Activated naive CD8-positive, alpha-beta T cell treated with anti-CD3 and anti-CD28 coated beads, Interleukin-2, amount 10 ng/mL, durations not matched to agents 7 days and 5 days (primary cell): Measurements from ENCODE around the gene PLIN5. TPM values are rescaled to one million over a fixed set of nuclear protein-coding genes. Genes with fewer than 3 reads are reported as not detected.

Experiments used
- ATAC-seq: fragments of 150-1000 bp; cut with Tn5 transposase; one replicate; pipeline ENCODE4 v1.10.0; 2021; ENCODE audit warnings: low read depth, moderate library complexity
- POLR2A ChIA-PET: fragments of 350-600 bp; sonication (Branson Sonifier 250); formaldehyde crosslinking; loops from one replicate; lab custom pipeline; 2021; ENCODE audit warnings: antibody characterized with exemption; lab: Charles Lee
- DNase-seq: peaks from one replicate; pipeline ENCODE4 v3.0.0; 2021
- H3K27ac Mint-ChIP-seq: one replicate; pipeline ENCODE4 v1.8.0; 2022; ENCODE audit warnings: mild to moderate bottlenecking, mixed read lengths
- H3K27me3 Mint-ChIP-seq: one replicate; pipeline ENCODE4 v1.8.0; 2022; ENCODE audit warnings: mild to moderate bottlenecking, moderate library complexity, mixed read lengths
- H3K36me3 Mint-ChIP-seq: one replicate; pipeline ENCODE4 v1.8.0; 2021; ENCODE audit warnings: mild to moderate bottlenecking, mixed read lengths
- H3K4me1 Mint-ChIP-seq: one replicate; pipeline ENCODE4 v1.8.0; 2021; ENCODE audit warnings: mixed read lengths
- H3K4me3 Mint-ChIP-seq: one replicate; pipeline ENCODE4 v1.8.0; 2022; ENCODE audit warnings: mild to moderate bottlenecking, moderate library complexity, mixed read lengths
- H3K9me3 Mint-ChIP-seq: one replicate; pipeline ENCODE4 v1.8.0; 2021; ENCODE audit warnings: mixed read lengths
- total RNA-seq, 2 experiments: library from RNA; stranded (reverse); gene quantifications; one replicate each; pipeline ENCODE4 v1.2.3, GENCODE V29; 2021

The PLIN5 gene, protein sequence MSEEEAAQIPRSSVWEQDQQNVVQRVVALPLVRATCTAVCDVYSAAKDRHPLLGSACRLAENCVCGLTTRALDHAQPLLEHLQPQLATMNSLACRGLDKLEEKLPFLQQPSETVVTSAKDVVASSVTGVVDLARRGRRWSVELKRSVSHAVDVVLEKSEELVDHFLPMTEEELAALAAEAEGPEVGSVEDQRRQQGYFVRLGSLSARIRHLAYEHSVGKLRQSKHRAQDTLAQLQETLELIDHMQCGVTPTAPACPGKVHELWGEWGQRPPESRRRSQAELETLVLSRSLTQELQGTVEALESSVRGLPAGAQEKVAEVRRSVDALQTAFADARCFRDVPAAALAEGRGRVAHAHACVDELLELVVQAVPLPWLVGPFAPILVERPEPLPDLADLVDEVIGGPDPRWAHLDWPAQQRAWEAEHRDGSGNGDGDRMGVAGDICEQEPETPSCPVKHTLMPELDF
- total RNA-seq: 1 to 10 TPM in 1 of 2 experiments, under 1 TPM in 1; 0.37 to 1.1 TPM

- peaks cover 5% of the 10 kb centered on the region for H3K4me1 Mint-ChIP-seq
- ATAC-seq (peak; percentile 46), DNase-seq (peak; percentile 47)
- H3K27me3 Mint-ChIP-seq: peaks cover 17% of the 10 kb centered on the region
- H3K4me3 Mint-ChIP-seq: no peak within 1 kb of the TSS
- POLR2A ChIA-PET: interaction anchor here (1.3 kb wide), 1 partner anchor 63 kb away, joined by 6 read pairs; the partner anchor contains the start of gene HDGFL2
- no peak within 1 kb of the TSS for H3K27ac Mint-ChIP-seq
- no peaks in the 10 kb centered on the region for H3K36me3 Mint-ChIP-seq
- no peaks in the 10 kb centered on the region for H3K9me3 Mint-ChIP-seq
Measured at GRCh38 chr19:4534836-4535658, at the start of gene PLIN5. Gene PLIN5 (minus strand): TSS chr19:4535224. CDS start chr19:4534074, 1,150 bp downstream.

GRCh38 chr19:4583961-4584669, 49.1 kb upstream of the PLIN5 start:
- no peaks in the 10 kb centered on the region for H3K9me3 Mint-ChIP-seq
- ATAC-seq (no peak), DNase-seq (peak; percentile 63)
- H3K27me3 Mint-ChIP-seq: peaks cover 48% of the 10 kb centered on the region
- no peak overlapping the region for H3K27ac Mint-ChIP-seq
- H3K36me3 Mint-ChIP-seq: no peaks in the 10 kb centered on the region
- H3K4me1 Mint-ChIP-seq: peaks cover 6% of the 10 kb centered on the region
- H3K4me3 Mint-ChIP-seq: no peak overlapping the region
- POLR2A ChIA-PET: no interaction called here

DNA sequence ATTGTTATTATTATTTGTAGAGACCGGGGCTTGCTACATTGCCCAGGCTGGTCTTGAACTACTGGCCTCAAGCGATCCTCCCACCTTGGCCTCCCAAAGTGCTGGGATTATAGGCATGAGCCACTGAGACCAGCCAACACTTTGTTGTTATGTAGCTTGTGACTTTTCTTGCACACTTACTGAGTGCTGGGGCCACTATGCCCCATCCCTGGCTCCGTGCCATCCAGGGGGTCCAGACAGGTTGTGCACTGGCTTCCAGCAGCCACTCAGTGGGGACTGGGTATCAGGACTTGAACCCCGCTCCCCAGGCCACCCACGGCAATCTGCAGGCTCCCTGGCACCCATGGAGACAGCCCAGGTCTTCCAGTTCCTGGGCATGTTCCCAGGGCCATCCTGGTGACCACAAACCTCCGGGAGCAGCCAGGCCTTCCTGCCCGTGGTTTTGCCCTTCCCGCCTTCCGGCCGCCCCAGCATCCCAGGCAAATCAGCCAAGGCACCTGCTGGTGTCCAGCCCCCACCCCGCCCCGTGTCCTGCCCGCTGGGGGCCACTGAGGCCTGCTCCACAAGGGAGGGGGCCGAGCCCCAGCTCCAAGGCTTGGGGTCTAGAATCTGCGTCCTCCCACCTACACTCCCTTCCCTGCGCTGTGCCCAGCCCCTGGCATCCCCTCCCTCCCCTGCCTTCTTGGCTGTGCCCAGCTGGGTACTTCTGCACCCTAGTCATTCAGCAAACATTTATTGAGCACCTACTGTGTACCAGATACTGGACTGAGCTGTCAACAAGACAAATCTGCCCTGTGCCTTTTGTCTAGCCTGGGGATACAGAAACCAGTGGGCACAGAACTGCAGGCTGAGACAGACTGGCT, 48.2 kb upstream of the PLIN5 start:
- no peaks in the 10 kb centered on the region for H3K9me3 Mint-ChIP-seq
- POLR2A ChIA-PET: no interaction called here
- H3K27me3 Mint-ChIP-seq: peaks cover 56% of the 10 kb centered on the region
- H3K4me1 Mint-ChIP-seq: peaks cover 6% of the 10 kb centered on the region
- no peak overlapping the region for H3K27ac Mint-ChIP-seq
- ATAC-seq: no peak
- H3K4me3 Mint-ChIP-seq: no peak overlapping the region
- no peaks in the 10 kb centered on the region for H3K36me3 Mint-ChIP-seq
- DNase-seq: no peak

- peaks cover 56% of the 10 kb centered on the region for H3K27me3 Mint-ChIP-seq
- no peaks in the 10 kb centered on the region for H3K36me3 Mint-ChIP-seq
- peaks cover 6% of the 10 kb centered on the region for H3K4me1 Mint-ChIP-seq
- no peaks in the 10 kb centered on the region for H3K9me3 Mint-ChIP-seq
- H3K4me3 Mint-ChIP-seq: peak overlapping the region; percentile 51
- POLR2A ChIA-PET: no interaction called here
- ATAC-seq (no peak), DNase-seq (no peak)
- H3K27ac Mint-ChIP-seq: no peak overlapping the region
Measured at GRCh38 chr19:4581666-4582553, 46.9 kb upstream of the PLIN5 start.

GRCh38 chr19:4580961-4581665, 46.1 kb upstream of the PLIN5 start:
- H3K36me3 Mint-ChIP-seq: no peaks in the 10 kb centered on the region
- no peak for DNase-seq
- peaks cover 57% of the 10 kb centered on the region for H3K27me3 Mint-ChIP-seq
- ATAC-seq: no peak
- no peaks in the 10 kb centered on the region for H3K9me3 Mint-ChIP-seq
- H3K4me3 Mint-ChIP-seq: no peak overlapping the region
- H3K27ac Mint-ChIP-seq: no peak overlapping the region
- POLR2A ChIA-PET: no interaction called here
- H3K4me1 Mint-ChIP-seq: peaks cover 6% of the 10 kb centered on the region

GRCh38 chr19:4580021-4580901, 45.2 kb upstream of the PLIN5 start:
- Mint-ChIP-seq H3K4me3 (no peak overlapping the region), H3K36me3 (no peaks in the 10 kb centered on the region), H3K27me3 (peaks cover 57% of the 10 kb centered on the region), H3K9me3 (no peaks in the 10 kb centered on the region), H3K27ac (no peak overlapping the region), H3K4me1 (peaks cover 8% of the 10 kb centered on the region)
- ATAC-seq (no peak), DNase-seq (no peak)
- POLR2A ChIA-PET: no interaction called here

GRCh38 chr19:4579389-4579788, 44.4 kb upstream of the PLIN5 start:
- POLR2A ChIA-PET: interaction anchor here (0.6 kb wide), 1 partner anchor 152 kb away, joined by 4 read pairs; no protein-coding TSS in a partner anchor
- peaks cover 8% of the 10 kb centered on the region for H3K4me1 Mint-ChIP-seq
- no peak for ATAC-seq
- DNase-seq: no peak
- H3K27ac Mint-ChIP-seq: no peak overlapping the region
- H3K36me3 Mint-ChIP-seq: no peaks in the 10 kb centered on the region
- H3K4me3 Mint-ChIP-seq: no peak overlapping the region
- no peaks in the 10 kb centered on the region for H3K9me3 Mint-ChIP-seq
- peaks cover 61% of the 10 kb centered on the region for H3K27me3 Mint-ChIP-seq

- H3K36me3 Mint-ChIP-seq: no peaks in the 10 kb centered on the region
- H3K4me1 Mint-ChIP-seq: peaks cover 8% of the 10 kb centered on the region
- POLR2A ChIA-PET: interaction anchor here (0.6 kb wide), 1 partner anchor 152 kb away, joined by 4 read pairs; no protein-coding TSS in a partner anchor
- ATAC-seq (no peak), DNase-seq (no peak)
- no peaks in the 10 kb centered on the region for H3K9me3 Mint-ChIP-seq
- peaks cover 64% of the 10 kb centered on the region for H3K27me3 Mint-ChIP-seq
- H3K27ac Mint-ChIP-seq: no peak overlapping the region
- no peak overlapping the region for H3K4me3 Mint-ChIP-seq
Measured at GRCh38 chr19:4578552-4579248, 43.7 kb upstream of the PLIN5 start.

DNA sequence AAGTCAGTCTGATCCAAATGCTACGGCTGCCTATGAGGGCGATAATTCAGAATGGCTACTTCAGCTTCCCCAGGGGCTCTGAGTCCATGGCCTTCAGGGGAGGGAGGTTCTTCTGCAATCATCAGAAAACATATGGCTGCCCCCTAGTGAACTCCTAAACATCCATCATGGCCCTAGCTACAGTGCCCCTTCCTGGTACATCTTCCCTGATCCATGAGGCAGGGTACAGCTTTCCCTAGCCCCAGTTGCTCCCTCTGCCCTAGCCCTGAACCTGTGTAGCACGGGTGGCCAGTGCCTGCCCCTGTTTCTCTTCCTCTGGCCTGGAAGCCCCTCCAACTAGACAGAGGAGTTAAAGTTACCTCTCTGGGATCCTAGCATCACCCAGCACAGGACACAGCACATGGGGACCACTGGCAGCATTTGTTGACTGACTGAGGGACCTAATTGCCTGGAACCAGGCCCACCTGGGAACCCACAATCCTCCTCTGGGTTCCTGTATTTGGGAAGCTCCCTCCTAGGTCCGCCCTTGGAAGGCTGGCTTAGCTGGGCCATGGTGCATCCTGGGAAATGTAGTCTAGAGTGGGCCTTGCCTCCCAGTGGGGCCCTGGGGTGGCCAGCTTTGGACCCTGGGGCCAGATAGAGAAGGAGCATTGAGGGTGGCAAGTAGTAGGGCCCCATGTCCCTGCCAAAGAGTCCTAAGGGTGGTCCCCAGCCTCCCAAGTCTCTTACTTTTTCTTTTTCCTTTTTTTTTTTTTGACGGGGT, 42.2 kb upstream of the PLIN5 start:
- peaks cover 51% of the 10 kb centered on the region for H3K27me3 Mint-ChIP-seq
- H3K27ac Mint-ChIP-seq: no peak overlapping the region
- no peaks in the 10 kb centered on the region for H3K9me3 Mint-ChIP-seq
- H3K36me3 Mint-ChIP-seq: no peaks in the 10 kb centered on the region
- DNase-seq (no peak), ATAC-seq (no peak)
- no peak overlapping the region for H3K4me3 Mint-ChIP-seq
- peaks cover 5% of the 10 kb centered on the region for H3K4me1 Mint-ChIP-seq
- POLR2A ChIA-PET: interaction anchor here (1.4 kb wide), 1 partner anchor 59 kb away, joined by 4 read pairs; no protein-coding TSS in a partner anchor
